Stimulated activated CD8-positive, alpha-beta memory T cell treated with anti-CD3 and anti-CD28 coated beads, Interleukin-7, amount 100 ng/mL, for 48 hours (primary cell): ENCODE data around the gene H1-8.

Experiments
- DNase-seq, 2 donors: peaks; one replicate each; pipeline ENCODE4 v3.0.0-alpha.2; 2020; ENCODE audit warnings: low read depth in 1 of 2; ENCODE audit errors: extremely low read depth in 1 of 2

The H1-8 gene

GRCh38 chr3:129555153-129555550, 12.2 kb downstream of the H1-8 start:
- DNase-seq: no peak

DNA sequence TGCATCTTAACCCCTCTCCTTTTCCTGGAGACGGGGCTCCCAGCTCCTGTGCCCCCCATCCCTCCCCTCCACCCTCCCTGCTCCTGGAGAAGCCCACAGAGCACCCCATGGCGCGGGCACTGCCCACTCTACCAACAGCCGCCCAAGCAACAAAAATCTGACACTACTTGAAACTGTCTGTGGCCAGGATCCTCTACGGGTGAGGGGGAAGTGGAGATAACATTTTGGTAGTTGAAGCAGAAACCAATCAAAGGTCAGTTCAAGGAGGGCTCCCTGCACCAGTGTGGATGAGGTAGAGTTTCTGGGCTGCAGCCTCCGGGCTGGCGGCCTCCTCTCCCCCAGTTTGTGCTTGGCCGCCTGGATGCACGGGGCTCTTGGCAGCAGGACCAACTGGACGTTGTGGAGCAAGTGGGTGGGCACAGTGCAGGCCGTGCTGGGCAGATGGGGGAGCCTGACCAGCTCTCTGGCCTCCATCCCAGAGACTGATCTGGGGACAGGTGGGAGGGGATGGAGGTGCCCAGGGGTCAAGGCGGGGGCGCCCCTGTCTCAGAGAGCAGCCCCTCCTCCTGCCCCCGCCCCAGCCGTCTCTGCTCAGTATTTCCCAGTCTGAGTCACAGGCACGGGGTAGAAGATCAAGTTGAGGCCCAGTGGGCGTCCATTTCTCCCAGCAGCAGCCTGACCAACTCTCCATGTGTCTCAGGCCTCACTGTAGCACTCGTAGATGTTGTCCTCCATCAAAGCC, 12.8 kb downstream of the H1-8 start:
- no peak for DNase-seq

DNA sequence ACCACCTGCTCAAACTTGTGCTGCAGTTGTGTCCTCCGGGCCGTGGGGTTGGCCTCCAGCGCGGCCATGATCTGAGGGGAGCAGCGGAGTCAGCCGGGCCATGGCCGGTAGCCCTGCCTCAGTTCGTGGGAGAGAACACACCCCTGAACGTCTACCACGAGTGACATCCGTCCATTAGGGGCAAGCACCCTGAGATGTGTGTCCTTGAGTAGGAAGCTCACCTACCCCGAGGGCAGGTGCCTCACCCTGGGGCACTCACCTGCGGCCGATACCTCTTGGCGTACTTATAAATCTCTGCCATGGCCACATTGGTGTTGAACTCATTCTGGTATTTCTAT, 13.4 kb downstream of the H1-8 start:
- no peak for DNase-seq

GRCh38 chr3:129556890-129557547, 14.0 kb downstream of the H1-8 start:
- no peak for DNase-seq

- no peak for DNase-seq
These were observed 14.5 kb downstream of the H1-8 start for GRCh38 chr3:129557548-129557894.

GRCh38 chr3:129558081-129558771, 15.3 kb downstream of the H1-8 start:
- DNase-seq: no peak

DNA sequence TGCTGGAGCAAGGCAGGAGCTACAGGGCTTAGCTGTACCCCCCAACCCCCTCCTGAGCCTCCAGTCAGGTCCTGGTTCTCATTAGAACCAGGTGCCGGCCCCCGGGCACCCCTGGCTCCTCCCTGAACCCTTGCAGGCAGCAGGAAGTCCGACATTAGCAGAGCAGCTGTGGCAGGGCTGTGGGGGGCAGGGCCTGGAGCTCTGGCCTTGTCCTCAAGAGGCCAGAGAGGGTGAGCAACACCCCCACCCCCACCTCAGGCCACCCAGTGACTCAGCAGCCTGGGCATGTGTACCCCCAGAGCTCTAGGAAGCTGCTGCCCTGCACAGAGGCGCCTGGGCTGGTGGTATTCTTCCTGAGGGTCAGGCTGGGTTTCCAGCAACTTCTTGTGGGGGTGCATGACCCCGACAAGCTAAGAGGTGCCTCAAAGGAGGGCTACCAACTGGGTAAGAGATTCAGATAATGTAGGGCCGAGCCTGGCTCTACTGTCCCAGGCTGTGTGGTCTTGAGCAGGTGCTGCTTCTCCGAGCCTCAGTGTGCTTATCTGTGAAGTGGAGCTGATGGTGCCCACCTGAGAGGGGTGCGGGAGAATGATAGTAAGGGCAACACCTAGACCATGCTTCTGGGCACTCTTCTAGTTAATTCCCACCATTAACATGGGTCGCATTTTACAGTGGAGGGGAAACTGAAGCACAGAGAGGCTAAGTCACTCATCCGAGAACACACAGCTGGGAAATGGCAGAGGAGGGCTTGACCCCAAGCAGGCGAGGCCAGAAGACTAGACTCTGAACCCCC, 16.0 kb downstream of the H1-8 start:
- no peak for DNase-seq

- DNase-seq: no peak
These were observed 16.6 kb downstream of the H1-8 start for GRCh38 chr3:129559565-129560079.

DNA sequence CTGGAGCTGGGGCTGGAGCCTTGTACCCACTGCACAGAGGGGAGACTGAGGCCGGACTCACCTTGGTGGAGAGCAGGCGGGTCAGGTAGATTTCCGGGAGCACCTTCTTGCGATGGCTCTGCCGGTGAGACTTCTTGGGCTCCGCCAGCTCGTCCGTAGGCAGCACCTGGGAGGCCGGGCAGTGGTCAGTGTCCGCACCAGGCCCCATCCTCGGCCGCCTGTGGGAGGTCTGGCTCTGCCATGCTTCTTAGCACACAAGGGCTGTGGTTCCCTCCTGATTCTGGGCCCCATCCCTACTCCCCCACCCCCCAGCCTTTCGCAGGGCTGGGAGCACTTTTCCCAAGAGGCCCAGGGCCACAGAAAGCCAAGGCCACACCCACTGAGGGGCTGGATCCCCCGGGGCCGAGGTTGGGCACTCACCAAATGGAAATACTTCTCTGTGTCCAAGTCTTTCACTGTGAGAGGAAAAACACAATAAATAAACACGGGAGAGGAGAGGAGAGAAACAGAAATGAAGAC, 17.4 kb downstream of the H1-8 start:
- no peak for DNase-seq

GRCh38 chr3:129560911-129561594, 18.1 kb downstream of the H1-8 start:
- DNase-seq: no peak

DNA sequence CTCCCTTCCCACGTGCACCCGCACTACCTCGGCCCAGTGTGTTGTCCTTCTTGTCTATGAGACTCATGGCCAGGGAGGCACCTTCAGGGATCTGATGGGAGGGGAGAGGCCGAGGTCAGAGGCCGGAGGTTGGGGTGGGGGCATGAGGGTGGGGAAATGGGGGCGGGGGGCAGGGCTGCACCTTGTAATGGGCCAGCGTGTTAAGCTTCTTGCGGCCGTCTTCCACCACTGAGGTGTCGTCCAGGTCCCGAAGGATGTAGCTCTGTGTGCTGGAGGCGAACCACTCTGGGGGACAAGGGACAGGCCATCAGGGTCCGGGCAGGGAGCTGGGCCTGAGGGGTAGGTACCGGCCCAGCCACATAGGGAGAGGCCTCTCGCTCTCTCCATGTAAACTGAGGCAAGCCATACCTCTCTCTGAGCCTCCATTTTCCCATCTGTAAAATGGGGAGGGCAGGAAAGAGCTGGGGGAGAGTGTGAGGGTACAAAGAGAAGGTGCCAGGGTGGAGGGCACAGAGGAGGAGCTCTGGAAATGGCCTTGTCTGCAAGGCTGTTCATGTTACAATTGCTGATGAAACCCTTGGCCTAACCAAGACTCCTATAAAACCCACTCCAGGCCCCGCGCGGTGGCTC, 18.8 kb downstream of the H1-8 start:
- no peak for DNase-seq

DNA sequence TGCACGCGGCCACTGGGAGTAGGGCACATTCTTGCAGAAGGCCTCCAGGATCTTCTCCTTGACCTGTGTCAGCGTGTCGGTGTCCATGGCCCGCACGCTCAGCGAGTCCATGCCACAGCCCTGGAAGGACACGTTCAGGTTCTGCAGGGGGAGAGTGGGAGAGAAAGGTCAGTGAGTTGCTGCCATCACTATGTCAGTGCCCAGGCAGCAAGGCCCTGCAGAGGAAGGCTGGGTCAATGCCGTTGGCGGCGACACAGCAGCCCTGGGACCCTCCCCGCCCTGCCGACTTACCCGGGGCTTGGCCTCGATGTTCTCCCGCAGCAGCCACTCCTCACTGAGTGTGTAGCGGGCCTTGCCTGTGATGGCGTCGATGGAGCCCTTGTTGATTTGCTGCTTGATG, 19.8 kb downstream of the H1-8 start:
- DNase-seq: no peak

- no peak for DNase-seq
These were observed 20.4 kb downstream of the H1-8 start for GRCh38 chr3:129563332-129563731.

DNA sequence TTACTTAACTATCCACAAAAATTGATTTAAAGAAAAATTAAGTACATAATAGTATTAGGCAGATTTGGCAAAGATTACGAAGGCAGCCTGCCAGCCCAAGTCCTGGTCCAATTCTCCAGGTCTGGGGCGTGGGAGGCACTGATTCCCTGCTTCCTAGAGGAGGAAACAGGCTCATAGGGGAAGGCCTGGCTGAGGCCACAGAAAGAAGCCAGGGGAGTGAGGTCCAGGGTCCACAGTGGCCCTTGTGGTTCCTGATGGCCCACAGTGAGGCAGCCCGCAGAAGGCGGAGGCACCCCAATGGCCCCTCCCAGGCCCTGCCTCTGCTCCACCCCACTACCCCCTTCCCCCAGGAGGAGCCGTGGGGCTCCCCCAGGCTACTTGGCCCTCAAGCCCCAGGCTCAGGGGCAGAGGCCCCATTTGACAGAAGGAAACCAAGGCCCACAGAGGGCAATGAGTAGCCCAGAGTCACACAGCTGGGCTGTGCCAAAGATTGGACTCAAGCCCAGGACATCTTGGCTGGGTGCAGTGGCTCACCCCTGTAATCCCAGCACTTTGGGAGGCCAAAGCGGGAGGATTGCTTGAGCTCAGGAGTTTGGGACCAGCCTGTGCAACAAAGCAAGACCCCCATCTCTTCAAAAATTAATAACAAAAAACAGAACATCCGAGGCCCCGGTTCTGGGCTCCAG, 21.0 kb downstream of the H1-8 start:
- no peak for DNase-seq

- no peak for DNase-seq
These were observed 22.1 kb downstream of the H1-8 start for GRCh38 chr3:129564981-129565644.

- no peak for DNase-seq
These were observed 22.9 kb downstream of the H1-8 start for GRCh38 chr3:129565902-129566301.

DNA sequence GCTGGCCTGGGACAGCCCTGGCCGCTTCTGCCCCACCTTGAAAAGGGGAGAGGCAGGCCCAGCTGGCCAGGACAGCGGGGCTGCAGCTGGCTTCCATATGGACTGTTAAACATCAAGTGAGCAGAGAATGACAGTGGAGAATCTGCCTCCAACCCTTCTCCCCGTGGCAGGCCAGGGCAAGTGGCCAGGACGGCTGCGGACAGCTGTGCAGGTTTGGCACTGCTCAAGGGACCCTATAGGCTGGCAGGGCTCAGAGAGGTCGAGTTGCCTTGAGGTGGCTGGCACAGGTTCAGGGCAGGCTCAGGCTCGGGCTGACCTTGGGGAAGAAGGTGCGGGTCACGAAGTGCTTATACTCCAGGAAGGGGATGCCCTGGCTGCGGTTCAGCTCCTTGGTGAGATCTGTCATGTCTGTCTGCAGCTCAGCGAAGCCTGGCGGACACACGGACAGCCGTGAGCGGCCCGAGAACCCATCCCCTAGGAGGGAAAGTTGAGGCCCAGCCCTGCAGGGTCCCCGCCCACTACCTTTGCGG, 24.3 kb downstream of the H1-8 start:
- no peak for DNase-seq

GRCh38 chr3:129567939-129568338, 25.0 kb downstream of the H1-8 start:
- no peak for DNase-seq

DNA sequence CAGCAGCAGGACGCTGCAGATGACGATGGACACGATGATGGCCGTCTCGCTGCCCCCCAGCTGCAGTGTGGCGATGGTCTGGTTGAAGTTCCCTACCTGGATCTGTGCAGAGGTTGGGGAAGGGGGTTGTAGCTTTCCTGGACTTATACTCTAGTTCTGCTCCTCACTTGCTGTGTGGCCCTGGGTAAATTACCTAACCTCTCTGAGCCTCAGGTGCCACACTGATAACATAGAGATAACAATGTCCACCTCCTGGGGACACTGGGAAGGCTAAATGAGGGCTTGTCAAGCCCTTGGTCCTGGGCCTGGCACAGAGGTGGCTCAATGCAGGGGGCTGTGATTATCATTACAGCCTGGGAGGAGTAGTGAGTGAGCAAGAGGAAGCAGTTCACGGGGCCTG, 26.9 kb downstream of the H1-8 start:
- DNase-seq: no peak
